UCSD-AML1 (cell line): ENCODE data around the gene ATP8B4.
A peak's percentile ranks its signal among the peaks of the same experiment; 100 is the strongest.

Experiments used
- DNase-seq: peaks from one replicate; lab custom pipeline; 2025; ENCODE audit not compliant: unreplicated experiment; lab: John Stamatoyannopoulos, UW

Gene ATP8B4

GRCh38 chr15:50030456-50030855, 88.6 kb downstream of the ATP8B4 start:
- DNase-seq = no peak

DNA sequence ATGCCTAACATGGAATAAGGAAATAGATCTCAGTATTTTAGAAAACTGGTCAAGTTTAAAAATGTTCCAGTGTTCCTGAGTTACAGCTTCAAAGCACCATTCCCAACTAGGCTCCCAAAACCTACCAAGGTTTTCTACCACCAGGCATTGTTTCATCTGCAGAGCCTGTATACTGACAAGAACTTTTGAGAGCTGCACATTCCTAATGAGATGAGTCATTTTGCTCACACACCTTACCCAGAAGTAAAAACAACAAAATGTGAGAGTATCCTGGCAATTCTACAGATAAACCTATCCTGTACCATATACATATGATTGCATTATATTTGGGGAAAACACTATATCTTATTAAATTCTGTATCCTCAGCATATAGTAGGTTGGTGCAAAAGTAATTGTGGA, 90.7 kb downstream of the ATP8B4 start:
- no peak for DNase-seq

GRCh38 chr15:50024281-50024680, 94.8 kb downstream of the ATP8B4 start:
- no peak for DNase-seq

GRCh38 chr15:50018491-50018890, 100.5 kb downstream of the ATP8B4 start:
- DNase-seq = no peak

GRCh38 chr15:50017522-50017921, 101.5 kb downstream of the ATP8B4 start:
- no peak for DNase-seq

- no peak for DNase-seq
Measured at GRCh38 chr15:50016951-50017350, 102.1 kb downstream of the ATP8B4 start.

GRCh38 chr15:50012790-50013189, 106.2 kb downstream of the ATP8B4 start:
- no peak for DNase-seq

DNA sequence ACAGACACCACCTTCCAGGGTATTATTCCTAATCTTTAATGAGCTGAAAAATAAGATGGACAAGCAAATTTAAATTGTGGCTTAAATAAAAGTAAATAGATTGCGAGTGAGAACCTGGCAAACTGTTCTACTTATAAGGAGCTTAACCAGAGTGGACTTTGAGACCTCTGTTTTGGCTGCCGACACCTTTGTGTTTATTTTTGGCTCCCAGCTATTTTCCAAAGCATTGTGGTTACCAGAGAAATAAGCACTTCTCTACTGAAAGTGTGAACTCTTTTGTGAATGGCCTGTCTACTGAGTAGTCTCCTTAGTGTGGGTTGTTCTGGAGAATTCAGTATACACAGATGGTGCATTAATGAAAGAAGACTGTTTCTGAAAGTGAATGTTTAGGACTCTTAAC, 109.4 kb downstream of the ATP8B4 start:
- DNase-seq = no peak

GRCh38 chr15:50003786-50004334, 115.2 kb downstream of the ATP8B4 start:
- DNase-seq = peak; percentile 26

DNA sequence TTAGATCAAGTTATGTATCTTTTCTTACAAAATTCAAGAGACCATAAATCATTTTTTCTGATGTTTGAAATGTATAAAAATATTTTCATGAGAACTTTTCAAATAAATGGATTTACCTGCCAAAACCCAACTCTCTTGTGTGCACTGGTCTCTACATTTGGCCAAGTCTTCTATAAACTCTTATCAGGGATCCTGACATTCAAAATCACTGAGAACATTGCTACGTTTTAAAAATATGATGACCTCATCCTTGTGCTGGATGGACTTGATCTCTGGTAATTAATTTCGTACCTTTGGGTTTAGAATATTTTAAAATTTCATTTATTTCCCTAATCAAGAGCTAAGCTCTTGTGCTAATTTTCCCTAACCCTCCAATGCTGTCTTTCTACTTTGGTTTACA, 127.4 kb downstream of the ATP8B4 start:
- no peak for DNase-seq

DNA sequence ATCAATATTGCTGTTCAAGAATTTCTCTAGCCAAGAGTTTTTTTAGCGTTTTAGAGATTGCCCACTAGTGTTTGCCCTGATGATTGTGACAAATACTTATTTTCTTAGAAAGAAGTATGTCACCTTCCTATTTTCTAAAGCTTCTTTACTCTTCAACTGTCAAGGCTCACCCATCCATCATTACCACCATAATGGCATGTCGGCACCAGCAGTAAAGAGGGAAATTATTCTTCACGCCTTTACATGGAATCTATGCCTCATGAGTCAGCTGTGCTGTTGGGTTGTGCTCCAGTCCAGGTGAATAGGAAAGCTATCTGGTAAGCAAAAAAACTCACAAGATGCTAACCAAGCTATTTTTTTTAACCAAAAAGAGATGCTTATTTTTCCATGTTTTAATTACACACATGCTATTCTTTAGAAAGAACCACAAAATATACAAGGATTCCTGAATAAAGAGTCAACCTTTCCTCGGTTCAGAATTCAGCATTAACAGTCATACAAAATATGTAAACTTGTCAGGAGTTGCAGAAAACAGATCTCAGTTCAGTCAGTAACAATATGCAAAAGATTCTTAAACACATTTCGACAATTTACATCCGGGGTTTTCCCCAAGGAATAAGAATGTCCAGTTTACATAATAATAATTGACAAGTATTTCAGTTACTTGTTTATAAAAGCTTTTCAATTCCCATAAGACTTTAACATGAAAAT, 128.0 kb downstream of the ATP8B4 start:
- DNase-seq = no peak

DNA sequence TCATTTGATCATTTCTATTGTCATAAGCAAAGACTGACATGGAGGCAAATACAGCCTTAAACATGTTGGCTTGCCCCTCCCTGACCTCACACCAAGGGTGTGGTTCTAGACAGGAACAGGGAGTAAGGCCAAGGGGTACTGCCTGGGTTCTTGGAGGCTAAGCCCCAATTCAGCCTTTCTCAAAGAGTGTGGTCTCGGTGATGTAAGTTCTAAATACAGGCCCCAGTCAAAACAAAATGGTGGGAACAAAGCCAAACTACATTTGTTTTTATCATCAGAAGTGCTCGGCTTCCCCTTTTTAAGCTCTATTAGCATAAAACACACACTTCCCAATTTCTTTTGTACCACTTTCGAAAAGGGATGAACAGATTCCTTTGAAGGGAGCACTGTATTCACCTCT, 129.5 kb downstream of the ATP8B4 start:
- DNase-seq = no peak

GRCh38 chr15:49988766-49989165, 130.3 kb downstream of the ATP8B4 start:
- DNase-seq = no peak

- no peak for DNase-seq
Measured at GRCh38 chr15:49987896-49988295, 131.1 kb downstream of the ATP8B4 start.

- no peak for DNase-seq
Measured at GRCh38 chr15:49987198-49987785, 131.7 kb downstream of the ATP8B4 start.

DNA sequence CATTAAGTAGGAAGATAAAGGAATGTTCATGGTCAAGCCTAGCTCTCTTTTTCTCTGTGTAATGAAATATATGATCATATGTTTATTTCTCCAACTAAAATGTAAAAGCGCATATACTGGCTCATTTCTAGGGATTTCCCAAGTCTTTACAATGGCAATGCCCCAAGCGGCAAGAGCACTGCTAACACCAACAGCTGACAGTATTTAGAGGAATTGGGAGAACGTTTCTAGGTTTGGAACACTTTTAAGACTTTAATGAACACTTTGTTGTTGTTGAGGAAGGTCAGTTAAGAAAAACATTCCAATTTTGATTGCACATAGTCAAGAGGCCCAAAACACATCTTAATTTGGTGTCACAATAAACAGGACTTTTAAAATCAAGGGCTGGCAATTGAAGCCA, 132.7 kb downstream of the ATP8B4 start:
- DNase-seq = no peak

DNA sequence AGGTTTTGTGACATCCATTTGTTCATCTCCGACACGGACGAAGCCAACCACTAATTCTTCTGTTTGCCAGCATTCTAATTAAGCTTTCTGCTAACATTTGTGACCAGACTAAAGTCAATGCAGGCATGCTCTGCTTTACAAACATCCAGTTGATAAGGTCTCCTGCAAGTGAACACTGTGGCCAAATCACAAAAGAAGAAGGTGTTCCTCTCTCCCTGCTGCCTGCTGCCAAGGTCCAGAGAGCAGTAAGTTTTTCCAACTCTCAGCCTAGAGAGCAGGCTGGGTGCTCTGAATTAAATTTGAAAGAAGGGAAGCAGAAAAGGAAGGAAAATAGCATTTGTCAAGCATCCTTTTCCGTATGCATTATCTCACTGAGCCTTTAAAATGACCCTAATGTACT, 133.6 kb downstream of the ATP8B4 start:
- DNase-seq = no peak

- no peak for DNase-seq
Measured at GRCh38 chr15:49984436-49984835, 134.6 kb downstream of the ATP8B4 start.

DNA sequence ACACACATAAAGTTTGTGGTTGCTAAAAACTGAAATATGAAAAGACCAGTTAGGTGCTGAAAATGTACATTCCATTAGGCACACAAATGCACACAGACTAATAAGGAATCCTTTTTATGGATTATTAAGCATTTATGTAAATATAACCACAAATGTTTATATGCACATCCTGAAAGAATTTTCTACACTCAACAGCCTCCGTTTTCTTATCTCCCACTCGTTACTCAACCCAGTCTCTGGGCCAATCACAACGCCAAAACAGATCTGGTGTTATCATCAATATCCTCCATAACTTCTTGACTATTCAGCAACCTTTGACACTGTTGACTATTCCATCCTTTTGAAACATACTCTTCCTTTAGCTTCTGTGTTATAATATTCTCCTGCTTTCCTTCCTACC, 136.4 kb downstream of the ATP8B4 start:
- DNase-seq = no peak

- no peak for DNase-seq
Measured at GRCh38 chr15:49979705-49980382, 139.2 kb downstream of the ATP8B4 start.

- no peak for DNase-seq
Measured at GRCh38 chr15:49978121-49978520, 140.9 kb downstream of the ATP8B4 start.

- no peak for DNase-seq
Measured at GRCh38 chr15:49977306-49977705, 141.7 kb downstream of the ATP8B4 start.
